HepG2 (cell line): ENCODE data around the gene VKORC1. TPM values are rescaled to one million over a fixed set of nuclear protein-coding genes. Genes with fewer than 3 reads are reported as not detected.
A peak's percentile ranks its signal among the peaks of the same experiment; 100 is the strongest.

Experiments used
- ARHGAP35 ChIP-seq: sonication (generic); formaldehyde crosslinking; IDR thresholded peaks from 2 replicates; pipeline ENCODE4 v1.9.0; 2022; ENCODE audit warnings: mild to moderate bottlenecking, inconsistent platforms, moderate library complexity, missing genetic modification reagents, borderline replicate concordance
- POLR2AphosphoS5 ChIP-seq: IDR thresholded peaks from 2 replicates; pipeline ENCODE4 v1.6.1; 2012; ENCODE audit warnings: low read depth, low read length
- SALL1 ChIP-seq: sonication (generic); formaldehyde crosslinking; IDR thresholded peaks from 2 replicates; pipeline ENCODE4 v1.8.0; 2022; ENCODE audit warnings: mild to moderate bottlenecking, missing genetic modification reagents
- SIX4 ChIP-seq: sonication (generic); formaldehyde crosslinking; IDR thresholded peaks from 2 replicates; pipeline ENCODE4 v1.4.0; 2020; ENCODE audit warnings: missing genetic modification reagents
- ZNF232 ChIP-seq: sonication (generic); formaldehyde crosslinking; IDR thresholded peaks from 2 replicates; pipeline ENCODE4 v1.4.0; 2020; ENCODE audit warnings: missing genetic modification reagents, borderline replicate concordance
- ZNF260 ChIP-seq: sonication (generic); formaldehyde crosslinking; IDR thresholded peaks from 2 replicates; pipeline ENCODE4 v1.4.0; 2020; ENCODE audit warnings: missing genetic modification reagents, low read depth, mild to moderate bottlenecking, borderline replicate concordance
- ZNF296 ChIP-seq: sonication (generic); formaldehyde crosslinking; conservative IDR thresholded peaks from 2 replicates; pipeline ENCODE4 v1.5.0; 2020; ENCODE audit warnings: mild to moderate bottlenecking, missing genetic modification reagents
- ZNF430 ChIP-seq: sonication (generic); formaldehyde crosslinking; IDR thresholded peaks from 2 replicates; pipeline ENCODE4 v1.9.0; 2021; ENCODE audit warnings: mild to moderate bottlenecking, missing genetic modification reagents
- ZNF550 ChIP-seq: sonication (generic); formaldehyde crosslinking; IDR thresholded peaks from 2 replicates; pipeline ENCODE4 v1.4.0; 2020; ENCODE audit warnings: mild to moderate bottlenecking, missing genetic modification reagents, borderline replicate concordance
- polyA plus RNA-seq, 8 experiments: library from polyadenylated mRNA; depleted of rRNA in 3 of 8; stranded (reverse) in 7 of 8; unstranded in 1 of 8; fragments of >200 nt; fragmentation: Illumina TruSeq in 4 of 8; extraction: Trizol in 4 of 8; gene quantifications; 2 replicates each; pipeline versions ENCODE4 v1.2.1 to v1.2.3, GENCODE V29; 2011 to 2016; ENCODE audit warnings: low read depth in 4 of 8, missing spikeins in 1 of 8, mixed read lengths in 1 of 8; ENCODE audit not compliant: insufficient read depth in 1 of 8
- total RNA-seq, 5 experiments: library from RNA; depleted of rRNA; stranded (reverse); fragments of >200 nt; fragmentation: Illumina TruSeq; extraction: Trizol; gene quantifications; 2 replicates each; pipeline ENCODE4 v1.2.3, GENCODE V29; 2016; ENCODE audit warnings: low read depth in 1 of 5
- TF ChIP-seq, protein P1 (sequence below): sonication (generic); formaldehyde crosslinking; IDR thresholded peaks from 2 replicates; pipeline ENCODE4 v1.8.1; 2023; ENCODE audit warnings: mild to moderate bottlenecking, missing genetic modification reagents
- TF ChIP-seq, protein P2 (sequence below): IDR thresholded peaks from 2 replicates; pipeline ENCODE4 v1.4.0; 2020; ENCODE audit warnings: mild to moderate bottlenecking, missing genetic modification reagents
- TF ChIP-seq, protein P3 (sequence below), 2 experiments: IDR thresholded peaks; 2 replicates each; pipeline ENCODE4 v1.6.1; 2011 to 2012; ENCODE audit warnings: low read length in 2 of 2, borderline replicate concordance in 1 of 2, low read depth in 1 of 2, mild to moderate bottlenecking in 1 of 2, moderate library complexity in 1 of 2
- TF ChIP-seq, protein P4 (sequence below): sonication (generic); IDR thresholded peaks from 2 replicates; pipeline ENCODE4 v1.6.1; 2016; ENCODE audit warnings: low read depth, borderline replicate concordance
- TF ChIP-seq, protein P5 (sequence below): sonication (generic); formaldehyde crosslinking; IDR thresholded peaks from 2 replicates; pipeline ENCODE4 v1.4.0; 2020; ENCODE audit warnings: mild to moderate bottlenecking, low read depth, missing genetic modification reagents

VKORC1 gene
- total and polyA plus RNA-seq, 2 of the 13 experiments (the other 11 are each of a cell fraction or from before 2014, with no cell fraction given) = 141 to 615 TPM

DNA sequence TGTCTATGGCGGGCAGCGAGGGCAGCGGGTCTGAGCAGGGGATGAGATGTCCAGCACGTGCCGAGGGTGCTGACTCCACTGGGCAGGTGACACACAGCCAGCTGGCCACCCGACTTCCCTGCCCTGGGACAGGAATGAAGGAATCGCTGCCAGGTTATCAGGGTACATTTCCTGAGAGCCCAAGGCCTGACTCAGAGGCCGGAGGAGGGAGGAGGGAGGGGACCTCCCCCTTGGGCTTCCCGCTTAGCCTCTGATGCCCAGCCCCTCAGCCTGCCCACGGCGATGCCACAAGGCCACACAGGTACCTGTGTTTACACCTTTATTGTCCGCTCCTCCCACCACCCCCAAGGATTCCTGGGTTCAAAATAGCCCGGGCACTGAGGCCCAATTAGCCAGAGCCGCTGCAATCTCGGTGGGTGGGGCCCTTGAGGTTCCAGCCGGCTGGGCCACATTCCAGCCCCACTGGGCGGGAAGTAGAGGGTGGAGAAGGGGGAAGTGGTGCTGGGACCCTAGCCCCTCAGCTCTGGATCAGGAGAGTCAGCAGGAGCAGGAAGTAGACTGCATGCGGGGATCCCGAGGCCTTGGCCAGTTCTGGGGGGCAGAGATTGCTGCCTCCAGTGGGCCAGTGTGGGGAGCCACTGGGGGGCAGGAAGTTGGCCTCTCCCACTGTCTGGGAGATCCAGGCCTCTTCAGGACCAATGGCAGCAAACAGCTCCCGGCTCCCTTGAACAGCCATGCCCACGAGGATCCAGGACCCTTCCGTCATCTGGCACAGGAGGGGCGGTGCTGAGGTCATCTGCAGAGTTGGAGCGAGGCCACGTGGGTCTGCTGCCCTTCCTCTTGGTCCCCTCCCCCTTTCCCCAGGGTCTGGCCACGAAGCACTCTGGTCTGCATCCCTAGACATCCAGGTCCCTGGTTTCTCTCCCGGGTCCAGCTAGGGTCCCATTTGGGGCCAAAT lies 44.3 kb upstream of the VKORC1 start (continued):
- TF ChIP-seq, protein P1, sequence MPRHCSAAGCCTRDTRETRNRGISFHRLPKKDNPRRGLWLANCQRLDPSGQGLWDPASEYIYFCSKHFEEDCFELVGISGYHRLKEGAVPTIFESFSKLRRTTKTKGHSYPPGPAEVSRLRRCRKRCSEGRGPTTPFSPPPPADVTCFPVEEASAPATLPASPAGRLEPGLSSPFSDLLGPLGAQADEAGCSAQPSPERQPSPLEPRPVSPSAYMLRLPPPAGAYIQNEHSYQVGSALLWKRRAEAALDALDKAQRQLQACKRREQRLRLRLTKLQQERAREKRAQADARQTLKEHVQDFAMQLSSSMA (CRISPR knock-in tag) = peak; percentile 92
- no peak for TF ChIP-seq SIX4 (CRISPR knock-in tag)
- no peak for TF ChIP-seq ZNF260 (CRISPR knock-in tag)
- TF ChIP-seq ZNF296 (CRISPR knock-in tag) = no peak
- TF ChIP-seq, protein P2, sequence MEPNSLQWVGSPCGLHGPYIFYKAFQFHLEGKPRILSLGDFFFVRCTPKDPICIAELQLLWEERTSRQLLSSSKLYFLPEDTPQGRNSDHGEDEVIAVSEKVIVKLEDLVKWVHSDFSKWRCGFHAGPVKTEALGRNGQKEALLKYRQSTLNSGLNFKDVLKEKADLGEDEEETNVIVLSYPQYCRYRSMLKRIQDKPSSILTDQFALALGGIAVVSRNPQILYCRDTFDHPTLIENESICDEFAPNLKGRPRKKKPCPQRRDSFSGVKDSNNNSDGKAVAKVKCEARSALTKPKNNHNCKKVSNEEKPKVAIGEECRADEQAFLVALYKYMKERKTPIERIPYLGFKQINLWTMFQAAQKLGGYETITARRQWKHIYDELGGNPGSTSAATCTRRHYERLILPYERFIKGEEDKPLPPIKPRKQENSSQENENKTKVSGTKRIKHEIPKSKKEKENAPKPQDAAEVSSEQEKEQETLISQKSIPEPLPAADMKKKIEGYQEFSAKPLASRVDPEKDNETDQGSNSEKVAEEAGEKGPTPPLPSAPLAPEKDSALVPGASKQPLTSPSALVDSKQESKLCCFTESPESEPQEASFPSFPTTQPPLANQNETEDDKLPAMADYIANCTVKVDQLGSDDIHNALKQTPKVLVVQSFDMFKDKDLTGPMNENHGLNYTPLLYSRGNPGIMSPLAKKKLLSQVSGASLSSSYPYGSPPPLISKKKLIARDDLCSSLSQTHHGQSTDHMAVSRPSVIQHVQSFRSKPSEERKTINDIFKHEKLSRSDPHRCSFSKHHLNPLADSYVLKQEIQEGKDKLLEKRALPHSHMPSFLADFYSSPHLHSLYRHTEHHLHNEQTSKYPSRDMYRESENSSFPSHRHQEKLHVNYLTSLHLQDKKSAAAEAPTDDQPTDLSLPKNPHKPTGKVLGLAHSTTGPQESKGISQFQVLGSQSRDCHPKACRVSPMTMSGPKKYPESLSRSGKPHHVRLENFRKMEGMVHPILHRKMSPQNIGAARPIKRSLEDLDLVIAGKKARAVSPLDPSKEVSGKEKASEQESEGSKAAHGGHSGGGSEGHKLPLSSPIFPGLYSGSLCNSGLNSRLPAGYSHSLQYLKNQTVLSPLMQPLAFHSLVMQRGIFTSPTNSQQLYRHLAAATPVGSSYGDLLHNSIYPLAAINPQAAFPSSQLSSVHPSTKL = 0 out of 2 replicates have a peak, but pooled peaks have one; percentile 18
- peak; percentile 16; the same call in 1 of the 2 replicates for TF ChIP-seq POLR2AphosphoS5
- TF ChIP-seq ZNF550 (CRISPR knock-in tag) = no peak
- TF ChIP-seq, protein P3, sequence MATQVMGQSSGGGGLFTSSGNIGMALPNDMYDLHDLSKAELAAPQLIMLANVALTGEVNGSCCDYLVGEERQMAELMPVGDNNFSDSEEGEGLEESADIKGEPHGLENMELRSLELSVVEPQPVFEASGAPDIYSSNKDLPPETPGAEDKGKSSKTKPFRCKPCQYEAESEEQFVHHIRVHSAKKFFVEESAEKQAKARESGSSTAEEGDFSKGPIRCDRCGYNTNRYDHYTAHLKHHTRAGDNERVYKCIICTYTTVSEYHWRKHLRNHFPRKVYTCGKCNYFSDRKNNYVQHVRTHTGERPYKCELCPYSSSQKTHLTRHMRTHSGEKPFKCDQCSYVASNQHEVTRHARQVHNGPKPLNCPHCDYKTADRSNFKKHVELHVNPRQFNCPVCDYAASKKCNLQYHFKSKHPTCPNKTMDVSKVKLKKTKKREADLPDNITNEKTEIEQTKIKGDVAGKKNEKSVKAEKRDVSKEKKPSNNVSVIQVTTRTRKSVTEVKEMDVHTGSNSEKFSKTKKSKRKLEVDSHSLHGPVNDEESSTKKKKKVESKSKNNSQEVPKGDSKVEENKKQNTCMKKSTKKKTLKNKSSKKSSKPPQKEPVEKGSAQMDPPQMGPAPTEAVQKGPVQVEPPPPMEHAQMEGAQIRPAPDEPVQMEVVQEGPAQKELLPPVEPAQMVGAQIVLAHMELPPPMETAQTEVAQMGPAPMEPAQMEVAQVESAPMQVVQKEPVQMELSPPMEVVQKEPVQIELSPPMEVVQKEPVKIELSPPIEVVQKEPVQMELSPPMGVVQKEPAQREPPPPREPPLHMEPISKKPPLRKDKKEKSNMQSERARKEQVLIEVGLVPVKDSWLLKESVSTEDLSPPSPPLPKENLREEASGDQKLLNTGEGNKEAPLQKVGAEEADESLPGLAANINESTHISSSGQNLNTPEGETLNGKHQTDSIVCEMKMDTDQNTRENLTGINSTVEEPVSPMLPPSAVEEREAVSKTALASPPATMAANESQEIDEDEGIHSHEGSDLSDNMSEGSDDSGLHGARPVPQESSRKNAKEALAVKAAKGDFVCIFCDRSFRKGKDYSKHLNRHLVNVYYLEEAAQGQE (IDR thresholded peaks at IDR 0.05; ENCODE audit: borderline replicate concordance in 1 of 2, low read depth in 1 of 2, low read length in 2 of 2) = peak in 1 of 2 experiments; percentile 69
- peak; percentile 6; the same call in 1 of the 2 replicates for TF ChIP-seq SALL1 (CRISPR knock-in tag)
- TF ChIP-seq ARHGAP35 (CRISPR knock-in tag) = no peak
- no peak for TF ChIP-seq ZNF430 (CRISPR knock-in tag)
- TF ChIP-seq, protein P4, sequence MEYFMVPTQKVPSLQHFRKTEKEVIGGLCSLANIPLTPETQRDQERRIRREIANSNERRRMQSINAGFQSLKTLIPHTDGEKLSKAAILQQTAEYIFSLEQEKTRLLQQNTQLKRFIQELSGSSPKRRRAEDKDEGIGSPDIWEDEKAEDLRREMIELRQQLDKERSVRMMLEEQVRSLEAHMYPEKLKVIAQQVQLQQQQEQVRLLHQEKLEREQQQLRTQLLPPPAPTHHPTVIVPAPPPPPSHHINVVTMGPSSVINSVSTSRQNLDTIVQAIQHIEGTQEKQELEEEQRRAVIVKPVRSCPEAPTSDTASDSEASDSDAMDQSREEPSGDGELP = peak; percentile 52; the same call in 1 of the 2 replicates
- TF ChIP-seq ZNF232 = no peak
- TF ChIP-seq, protein P5, sequence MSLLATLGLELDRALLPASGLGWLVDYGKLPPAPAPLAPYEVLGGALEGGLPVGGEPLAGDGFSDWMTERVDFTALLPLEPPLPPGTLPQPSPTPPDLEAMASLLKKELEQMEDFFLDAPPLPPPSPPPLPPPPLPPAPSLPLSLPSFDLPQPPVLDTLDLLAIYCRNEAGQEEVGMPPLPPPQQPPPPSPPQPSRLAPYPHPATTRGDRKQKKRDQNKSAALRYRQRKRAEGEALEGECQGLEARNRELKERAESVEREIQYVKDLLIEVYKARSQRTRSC (CRISPR knock-in tag) = no peak
